Measurements from ENCODE around the gene NPPA. TPM values are rescaled to one million over a fixed set of nuclear protein-coding genes. Genes with fewer than 3 reads are reported as not detected.

NPPA gene
- total and polyA plus RNA-seq, 10 of the 15 experiments (the other 5 are each of a cell fraction or from before 2014, with no cell fraction given): 0.31 to 0.39 TPM; not detected in 8

GRCh38 chr1:11851180-11851579 is 3.6 kb upstream of the NPPA start:
- H3K9me3 ChIP-seq (replicated peaks; ENCODE audit: control insufficient read depth, insufficient read depth, low read length): no peaks in the 10 kb centered on the region
- ChIA-PET SMC1A (ENCODE audit: uncharacterized antibody, unreplicated experiment) (no interaction called here), CTCF (no interaction called here), RAD21 (ENCODE audit: unreplicated experiment) (no interaction called here), POLR2A (no interaction called here)
- H3K36me3 ChIP-seq (ENCODE audit: control insufficient read depth in 2 of 2, insufficient read depth in 2 of 2, low read length in 1 of 2): no peaks in the 10 kb centered on the region; a peak in 1 of 4 replicates
- ATAC-seq: no peak
- in situ Hi-C loops (cut with MboI): no loop called here
- no peak overlapping the region for H2AFZ ChIP-seq (ENCODE audit: control insufficient read depth, low read depth, low read length)
- 60% methylated on average over 7 of the region's 7 CpGs for WGBS (ENCODE audit: insufficient coverage, insufficient replicate concordance, low lambda C conversion rate, missing lambda C conversion rate)
- H3K4me1 ChIP-seq (ENCODE audit: control insufficient read depth, insufficient read depth, low read length): no peaks in the 10 kb centered on the region
- TF ChIP-seq POU2F2 (IDR thresholded peaks at IDR 0.05; ENCODE audit: borderline replicate concordance, low read depth, low read length) (no peak), RUNX3 (IDR thresholded peaks at IDR 0.05; ENCODE audit: low read length) (no peak), STAT3 (IDR thresholded peaks at IDR 0.05; ENCODE audit: low read depth, low read length) (no peak), MEF2A (IDR thresholded peaks at IDR 0.05; ENCODE audit: insufficient read depth, low read depth, low read length) (no peak), TARDBP (IDR thresholded peaks at IDR 0.05; ENCODE audit: borderline replicate concordance) (no peak), FOXM1 (IDR thresholded peaks at IDR 0.05; ENCODE audit: low read depth, low read length) (no peak), ATF7 (IDR thresholded peaks at IDR 0.05; ENCODE audit: low read depth) (no peak), CBX3 (IDR thresholded peaks at IDR 0.05; ENCODE audit: borderline replicate concordance, low read depth) (no peak)
- no peak overlapping the region for H3K4me3 ChIP-seq
- no peaks in the 10 kb centered on the region for H4K20me1 ChIP-seq (ENCODE audit: control insufficient read depth, insufficient read depth)
- H3K27me3 ChIP-seq (replicated peaks in 1 of 2; ENCODE audit: control insufficient read depth in 2 of 2, insufficient read depth in 2 of 2, low read length in 1 of 2): no peaks in the 10 kb centered on the region
- intact Hi-C loops (cut with micrococcal nuclease; ENCODE audit: unreplicated experiment): no loop called here
- no peak for DNase-seq (ENCODE audit: low read depth, low spot score)
- H3K9ac ChIP-seq (ENCODE audit: control insufficient read depth, insufficient read depth, low read length): no peak overlapping the region
- no peak for FAIRE-seq
- no TSS peak for BruUV-seq (replicated peaks)
- H3K4me2 ChIP-seq (ENCODE audit: control insufficient read depth, insufficient read depth): no peak overlapping the region
- H3K27ac ChIP-seq (ENCODE audit: control insufficient read depth, insufficient read depth): no peak overlapping the region
- no peaks in the 10 kb centered on the region for H3K79me2 ChIP-seq (ENCODE audit: control insufficient read depth, insufficient read depth, low read length)

GRCh38 chr1:11850156-11850555 is 2.6 kb upstream of the NPPA start:
- WGBS (ENCODE audit: insufficient coverage, insufficient replicate concordance, low lambda C conversion rate, missing lambda C conversion rate): 79% methylated on average over 11 of the region's 11 CpGs
- Histone ChIP-seq H2AFZ (ENCODE audit: control insufficient read depth, low read depth, low read length) (no peak overlapping the region), H3K27me3 (replicated peaks in 1 of 2; ENCODE audit: control insufficient read depth in 2 of 2, insufficient read depth in 2 of 2, low read length in 1 of 2) (no peaks in the 10 kb centered on the region), H3K4me2 (ENCODE audit: control insufficient read depth, insufficient read depth) (no peak overlapping the region), H3K4me3 (no peak overlapping the region), H3K4me1 (ENCODE audit: control insufficient read depth, insufficient read depth, low read length) (no peaks in the 10 kb centered on the region), H3K36me3 (ENCODE audit: control insufficient read depth in 2 of 2, insufficient read depth in 2 of 2, low read length in 1 of 2) (peaks cover 0 to 7% of the 10 kb centered on the region in 2 experiments; a peak in 2 of 4 replicates), H4K20me1 (ENCODE audit: control insufficient read depth, insufficient read depth) (no peaks in the 10 kb centered on the region), H3K9ac (ENCODE audit: control insufficient read depth, insufficient read depth, low read length) (no peak overlapping the region), H3K79me2 (ENCODE audit: control insufficient read depth, insufficient read depth, low read length) (no peaks in the 10 kb centered on the region), H3K27ac (ENCODE audit: control insufficient read depth, insufficient read depth) (no peak overlapping the region), H3K9me3 (replicated peaks; ENCODE audit: control insufficient read depth, insufficient read depth, low read length) (no peaks in the 10 kb centered on the region)
- ATAC-seq (no peak), DNase-seq (ENCODE audit: low read depth, low spot score) (no peak), FAIRE-seq (no peak)
- in situ Hi-C loops (cut with MboI) (no loop called here), intact Hi-C loops (cut with micrococcal nuclease; ENCODE audit: unreplicated experiment) (no loop called here)
- ChIA-PET POLR2A (no interaction called here), RAD21 (ENCODE audit: unreplicated experiment) (no interaction called here), SMC1A (ENCODE audit: uncharacterized antibody, unreplicated experiment) (no interaction called here), CTCF (no interaction called here)
- no TSS peak for BruUV-seq (replicated peaks)
- TF ChIP-seq TCF3 (IDR thresholded peaks at IDR 0.05; ENCODE audit: borderline replicate concordance, insufficient read depth, low read depth, low read length) (no peak), CUX1 (IDR thresholded peaks at IDR 0.05; ENCODE audit: insufficient replicate concordance, low read depth, low read length) (no peak), SREBF2 (IDR thresholded peaks at IDR 0.05; ENCODE audit: low read length) (no peak)

All from GM12878 (cell line).